Transverse colon (tissue), 4 donors: ENCODE results near the gene CEACAM6. TPM values are rescaled to one million over a fixed set of nuclear protein-coding genes. Genes with fewer than 3 reads are reported as not detected.

Experiments
- DNase-seq: peaks from one replicate; pipeline ENCODE4 v3.0.0-alpha.2; 2019
- H3K27ac ChIP-seq, 4 donors: fragments of 200-600 bp; sonication (generic); 2 replicates each; pipeline ENCODE4 v1.5.1; 2016 to 2018; ENCODE audit warnings: inconsistent platforms in 4 of 4
- H3K27me3 ChIP-seq: fragments of 200-600 bp; sonication (generic); 2 replicates; pipeline ENCODE4 v1.5.1; 2017; ENCODE audit warnings: inconsistent platforms
- H3K36me3 ChIP-seq, 4 donors: fragments of 200-600 bp; sonication (generic); 2 replicates each; pipeline ENCODE4 v1.5.1; 2017 to 2019; ENCODE audit warnings: inconsistent platforms in 4 of 4
- H3K4me1 ChIP-seq, 4 donors: fragments of 200-600 bp; sonication (generic); 2 replicates each; pipeline ENCODE4 v1.5.1; 2017 to 2020; ENCODE audit warnings: inconsistent platforms in 4 of 4
- H3K4me3 ChIP-seq, 4 donors: fragments of 200-600 bp; sonication (generic); 1 replicate in 1 of 4; 2 replicates in 3 of 4; pipeline versions ENCODE4 v1.5.1 to v1.6.1; 2017 to 2019; ENCODE audit warnings: inconsistent platforms in 4 of 4
- H3K9me3 ChIP-seq, 2 donors: fragments of 200-600 bp; sonication (generic); 2 replicates each; pipeline ENCODE4 v1.5.1; 2017 to 2019; ENCODE audit warnings: inconsistent platforms in 2 of 2
- EP300 ChIP-seq: sonication (generic); formaldehyde crosslinking; IDR thresholded peaks from one replicate; pipeline ENCODE4 v1.6.1; 2017; ENCODE audit warnings: antibody characterized with exemption, low read depth
- POLR2A ChIP-seq: fragments of 450-650 bp; IDR thresholded peaks from one replicate; pipeline ENCODE4 v1.6.1; 2016; ENCODE audit warnings: antibody characterized with exemption, mild to moderate bottlenecking, moderate library complexity
- POLR2AphosphoS5 ChIP-seq, 3 donors: sonication (generic); formaldehyde crosslinking; IDR thresholded peaks; one replicate each; pipeline ENCODE4 v1.6.1; 2016; ENCODE audit warnings: antibody characterized with exemption in 3 of 3
- WGBS, 2 donors: methylation state at CpG; one replicate each; pipeline ENCODE4 v1.1.5; 2018; ENCODE audit warnings: low coverage in 1 of 2; 5-methylcytosine and 5-hydroxymethylcytosine counted together
- in situ Hi-C, 4 donors: fragments of 200-750 bp; cut with MboI; loops; one replicate each; pipeline versions ENCODE4 v1.15.0 to v1.15.1; 2017; ENCODE audit warnings: low sequenced_read_pairs in 3 of 4, low pct_ligation_motif_present in 1 of 4, low pct_unique_long_range_greater_than_20kb in 1 of 4
- intact Hi-C: fragments of 100-400 bp; cut with DNase I; formaldehyde crosslinking; loops from one replicate; pipeline ENCODE4 v1.15.1; 2023; ENCODE audit warnings: low total_unique reads
- total RNA-seq, 4 donors: library from RNA; depleted of rRNA; stranded (reverse); fragments of >200 nt; gene quantifications; one replicate each; pipeline ENCODE4 v1.1.0, GENCODE V29; 2016
- TF ChIP-seq, protein P1 (sequence below), 5 experiments: fragments of 200-600 bp in 3 of 5; fragments of 450-650 bp in 2 of 5; sonication (generic) in 3 of 5; IDR thresholded peaks; 1 replicate in 2 of 5; 2 replicates in 3 of 5; pipeline ENCODE4 v1.5.1; 2016 to 2017; ENCODE audit warnings: antibody characterized with exemption in 5 of 5, inconsistent platforms in 3 of 5, mild to moderate bottlenecking in 2 of 5, moderate library complexity in 1 of 5

CEACAM6 gene
- total RNA-seq, 4 donors from 2014 or later = 33.8 to 209 (median 104) TPM

DNA sequence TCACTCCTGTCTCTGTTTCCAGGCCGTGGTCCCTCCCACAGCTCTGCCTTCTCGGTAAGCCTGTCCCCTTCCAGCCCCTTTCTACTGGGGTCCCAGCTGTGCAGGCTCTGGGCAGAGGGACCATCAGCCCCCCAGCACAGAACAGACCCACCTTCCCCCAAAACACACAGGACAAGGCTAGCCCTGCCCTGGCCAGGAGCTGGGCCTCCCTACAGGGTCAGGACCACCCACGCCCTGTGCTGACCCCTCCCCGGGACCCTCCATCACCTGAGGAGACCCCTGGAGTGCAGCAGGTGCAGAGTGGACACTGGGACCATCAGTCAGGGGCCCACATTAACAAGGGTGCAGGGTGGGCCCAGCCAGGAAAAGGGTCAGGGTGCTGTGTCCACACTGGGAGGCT, 55.0 kb downstream of the CEACAM6 start:
- peaks cover 6% of the 10 kb centered on the region for H3K27me3 ChIP-seq
- no peaks in the 10 kb centered on the region for H3K9me3 ChIP-seq
- no peaks in the 10 kb centered on the region for H3K4me1 ChIP-seq
- H3K27ac ChIP-seq = no peak overlapping the region
- WGBS, 2 donors = 76% methylated on average over 4 of the region's 4 CpGs; no CpG with 5 or more reads in 1 of the 2 donors
- in situ Hi-C loops (no loop called here), intact Hi-C loops (no loop called here)
- DNase-seq = no peak
- H3K36me3 ChIP-seq = no peaks in the 10 kb centered on the region
- no peak for TF ChIP-seq POLR2AphosphoS5 (IDR thresholded peaks at IDR 0.05)
- no peak for TF ChIP-seq EP300
- TF ChIP-seq, protein P1, sequence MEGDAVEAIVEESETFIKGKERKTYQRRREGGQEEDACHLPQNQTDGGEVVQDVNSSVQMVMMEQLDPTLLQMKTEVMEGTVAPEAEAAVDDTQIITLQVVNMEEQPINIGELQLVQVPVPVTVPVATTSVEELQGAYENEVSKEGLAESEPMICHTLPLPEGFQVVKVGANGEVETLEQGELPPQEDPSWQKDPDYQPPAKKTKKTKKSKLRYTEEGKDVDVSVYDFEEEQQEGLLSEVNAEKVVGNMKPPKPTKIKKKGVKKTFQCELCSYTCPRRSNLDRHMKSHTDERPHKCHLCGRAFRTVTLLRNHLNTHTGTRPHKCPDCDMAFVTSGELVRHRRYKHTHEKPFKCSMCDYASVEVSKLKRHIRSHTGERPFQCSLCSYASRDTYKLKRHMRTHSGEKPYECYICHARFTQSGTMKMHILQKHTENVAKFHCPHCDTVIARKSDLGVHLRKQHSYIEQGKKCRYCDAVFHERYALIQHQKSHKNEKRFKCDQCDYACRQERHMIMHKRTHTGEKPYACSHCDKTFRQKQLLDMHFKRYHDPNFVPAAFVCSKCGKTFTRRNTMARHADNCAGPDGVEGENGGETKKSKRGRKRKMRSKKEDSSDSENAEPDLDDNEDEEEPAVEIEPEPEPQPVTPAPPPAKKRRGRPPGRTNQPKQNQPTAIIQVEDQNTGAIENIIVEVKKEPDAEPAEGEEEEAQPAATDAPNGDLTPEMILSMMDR (IDR thresholded peaks at IDR 0.05) = no peak
- TF ChIP-seq POLR2A = no peak
- H3K4me3 ChIP-seq = no peak overlapping the region

DNA sequence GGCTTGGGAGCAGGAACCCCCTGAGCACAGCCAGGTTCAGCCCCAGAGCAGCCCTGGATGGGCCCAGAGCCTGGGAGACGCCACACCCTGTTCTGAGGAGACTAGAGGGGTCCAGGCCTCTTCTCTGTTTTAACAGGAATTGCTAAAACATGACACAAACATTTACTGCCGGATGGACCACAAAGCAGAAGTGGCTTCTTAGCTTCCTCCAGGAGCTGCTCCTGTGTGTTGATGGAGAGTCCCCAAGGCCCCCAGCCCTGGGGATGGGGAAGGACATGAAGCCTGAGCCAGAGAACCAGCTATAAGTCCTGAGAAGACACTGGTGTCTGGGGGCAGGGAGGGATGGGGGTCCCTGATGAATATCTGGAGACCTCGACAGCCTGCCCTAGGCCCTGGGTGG, 55.7 kb downstream of the CEACAM6 start:
- in situ Hi-C loops = no loop called here
- Histone ChIP-seq H3K36me3 (no peaks in the 10 kb centered on the region), H3K27ac (no peak overlapping the region), H3K4me3 (no peak overlapping the region), H3K27me3 (peaks cover 6% of the 10 kb centered on the region), H3K9me3 (no peaks in the 10 kb centered on the region), H3K4me1 (no peaks in the 10 kb centered on the region)
- 50 to 58% methylated on average over 1 to 3 of the region's 3 CpGs for WGBS, 2 donors
- no peak for TF ChIP-seq POLR2A
- TF ChIP-seq POLR2AphosphoS5 (IDR thresholded peaks at IDR 0.05) = no peak
- TF ChIP-seq, protein P1 (IDR thresholded peaks at IDR 0.05) = no peak
- TF ChIP-seq EP300 = no peak
- no peak for DNase-seq
- intact Hi-C loops = no loop called here

DNA sequence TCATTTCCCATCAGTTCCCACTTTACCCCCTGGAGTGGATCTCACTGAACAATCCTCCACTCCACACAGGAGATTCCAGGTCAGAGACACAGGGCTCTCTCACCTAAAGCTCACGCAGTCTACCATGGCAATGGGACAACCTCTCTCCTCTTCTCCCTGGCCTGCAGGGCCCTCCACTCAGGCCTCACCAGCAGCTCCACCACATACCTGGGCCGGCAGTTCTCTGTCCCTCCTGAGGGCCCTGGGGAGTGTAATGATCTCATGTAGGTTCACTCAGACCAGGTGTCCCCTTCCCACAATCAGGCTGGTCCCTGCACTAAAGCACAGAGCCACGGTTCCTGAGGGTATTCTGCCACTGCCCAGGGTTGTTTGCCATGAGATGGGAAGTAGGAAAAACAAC, 56.7 kb downstream of the CEACAM6 start:
- TF ChIP-seq POLR2AphosphoS5 (IDR thresholded peaks at IDR 0.05) (no peak), EP300 (no peak), POLR2A (no peak)
- TF ChIP-seq, protein P1 (IDR thresholded peaks at IDR 0.05) = no peak
- no peaks in the 10 kb centered on the region for H3K9me3 ChIP-seq
- in situ Hi-C loops = no loop called here
- no peak overlapping the region for H3K27ac ChIP-seq
- no peak overlapping the region for H3K4me3 ChIP-seq
- no peaks in the 10 kb centered on the region for H3K36me3 ChIP-seq
- intact Hi-C loops = no loop called here
- no peak for DNase-seq
- H3K27me3 ChIP-seq = peaks cover 6% of the 10 kb centered on the region
- H3K4me1 ChIP-seq = no peaks in the 10 kb centered on the region
- WGBS, 2 donors = 65% methylated on average over 3 of the region's 3 CpGs; no CpG with 5 or more reads in 1 of the 2 donors

DNA sequence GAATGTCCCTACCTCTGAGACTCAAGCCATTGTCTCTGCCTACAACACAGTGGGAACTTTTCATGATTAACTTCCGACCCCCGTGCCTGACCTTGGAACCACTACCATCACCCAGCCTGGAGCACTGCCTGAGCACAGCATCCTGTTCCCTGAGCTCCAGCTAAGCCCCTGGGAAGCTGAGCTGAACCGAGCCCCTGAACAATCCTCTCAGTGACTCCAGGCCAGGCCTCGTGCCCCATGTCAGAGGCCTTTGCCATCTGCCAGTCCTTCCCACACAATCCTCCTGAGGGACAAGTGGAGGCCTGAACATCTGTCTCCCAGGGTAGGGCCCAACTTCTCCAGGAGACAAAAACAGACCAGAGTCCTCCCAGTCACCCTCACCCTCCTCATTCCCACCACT, 58.6 kb downstream of the CEACAM6 start:
- no peaks in the 10 kb centered on the region for H3K9me3 ChIP-seq
- H3K4me1 ChIP-seq = no peaks in the 10 kb centered on the region
- in situ Hi-C loops (no loop called here), intact Hi-C loops (no loop called here)
- DNase-seq = no peak
- no peaks in the 10 kb centered on the region for H3K36me3 ChIP-seq
- H3K27me3 ChIP-seq = peaks cover 6% of the 10 kb centered on the region
- TF ChIP-seq POLR2A (no peak), EP300 (no peak), POLR2AphosphoS5 (IDR thresholded peaks at IDR 0.05) (no peak)
- TF ChIP-seq, protein P1 (IDR thresholded peaks at IDR 0.05) = no peak
- no peak overlapping the region for H3K4me3 ChIP-seq
- H3K27ac ChIP-seq = no peak overlapping the region
- 79 to 80% methylated on average over 2 to 4 of the region's 4 CpGs for WGBS, 2 donors
